H1 (cell line): ENCODE data around the gene NPL. TPM values are rescaled to one million over a fixed set of nuclear protein-coding genes. Genes with fewer than 3 reads are reported as not detected.

Experiments used
- CTCF ChIA-PET: fragments of 300-600 bp; sonication (Branson Sonifier 250); formaldehyde crosslinking; loops from one replicate; lab custom pipeline; 2021; ENCODE audit not compliant: partially characterized antibody; lab: Charles Lee
- POLR2A ChIA-PET: fragments of 300-600 bp; sonication (Branson Sonifier 250); formaldehyde crosslinking; loops from one replicate; lab custom pipeline; 2021; ENCODE audit warnings: inconsistent platforms; ENCODE audit not compliant: partially characterized antibody; lab: Charles Lee
- DNase-seq, 2 experiments: peaks; one replicate each; pipeline versions ENCODE4 v3.0.0 to v3.0.0-alpha.2; 2010 to 2022; ENCODE audit warnings: low spot score in 2 of 2, low read depth in 1 of 2, mixed read lengths in 1 of 2
- FAIRE-seq: peaks from 2 replicates; lab custom pipeline; 2011; peaks lifted over from hg19 to GRCh38; lab: Jason Lieb, UNC
- H2AFZ ChIP-seq: 2 replicates; pipeline ENCODE4 v1.8.1; 2012; ENCODE audit warnings: low read length, inconsistent platforms
- H2AK5ac ChIP-seq: 2 replicates; pipeline ENCODE4 v1.6.1; 2013; ENCODE audit warnings: low read depth, low read length
- H2BK120ac ChIP-seq: replicated peaks from 2 replicates; pipeline ENCODE3; 2013; ENCODE audit warnings: low read depth, low read length, inconsistent platforms
- H2BK12ac ChIP-seq: 2 replicates; pipeline ENCODE4 v1.6.1; 2013; ENCODE audit warnings: low read depth, low read length
- H2BK15ac ChIP-seq: 2 replicates; pipeline ENCODE4 v1.6.1; 2013; ENCODE audit warnings: low read length
- H2BK20ac ChIP-seq: 2 replicates; pipeline ENCODE4 v1.6.1; 2013; ENCODE audit warnings: low read length
- H2BK5ac ChIP-seq: 2 replicates; pipeline ENCODE4 v1.6.1; 2013; ENCODE audit warnings: low read depth, low read length
- H3K14ac ChIP-seq: 2 replicates; pipeline ENCODE4 v1.6.1; 2013; ENCODE audit warnings: inconsistent platforms; ENCODE audit not compliant: insufficient read length
- H3K18ac ChIP-seq: 2 replicates; pipeline ENCODE4 v1.6.1; 2013; ENCODE audit warnings: low read length; ENCODE audit errors: extremely low read depth
- H3K23ac ChIP-seq: 2 replicates; pipeline ENCODE4 v1.6.1; 2013; ENCODE audit warnings: inconsistent platforms; ENCODE audit not compliant: insufficient read length
- H3K23me2 ChIP-seq: 2 replicates; pipeline ENCODE4 v1.6.1; 2013; ENCODE audit warnings: low read depth, low read length
- H3K27ac ChIP-seq: 2 replicates; pipeline ENCODE4 v1.6.1; 2011; ENCODE audit warnings: low read depth, low read length, inconsistent platforms
- H3K27me3 ChIP-seq, 4 experiments: replicated peaks in 1 of 4; 1 replicate in 1 of 4; 2 replicates in 3 of 4; pipeline versions ENCODE4 v1.6.1 to v1.8.1; 2011 to 2013; ENCODE audit warnings: low read length in 3 of 4, mild to moderate bottlenecking in 3 of 4, inconsistent platforms in 2 of 4, mixed read lengths in 2 of 4, moderate library complexity in 1 of 4; ENCODE audit not compliant: control insufficient read depth in 3 of 4, insufficient read depth in 3 of 4; ENCODE audit errors: extremely low read depth in 1 of 4
- H3K36me3 ChIP-seq, 4 experiments: 2 replicates each; pipeline versions ENCODE4 v1.6.1 to v1.8.1; 2011 to 2013; ENCODE audit warnings: mild to moderate bottlenecking in 4 of 4, low read length in 3 of 4, moderate library complexity in 2 of 4, control low read depth in 1 of 4, inconsistent platforms in 1 of 4; ENCODE audit not compliant: insufficient read depth in 4 of 4, control insufficient read depth in 2 of 4
- H3K4ac ChIP-seq: replicated peaks from 2 replicates; pipeline ENCODE3; 2013; ENCODE audit warnings: low read length, low read depth, mixed read lengths, inconsistent platforms; ENCODE audit not compliant: insufficient read length
- H3K4me1 ChIP-seq, 4 experiments: replicated peaks in 1 of 4; 1 replicate in 1 of 4; 2 replicates in 3 of 4; pipeline versions ENCODE4 v1.6.1 to v1.8.1; 2011 to 2013; ENCODE audit warnings: low read length in 3 of 4, inconsistent platforms in 2 of 4, mixed read lengths in 1 of 4; ENCODE audit not compliant: insufficient read depth in 4 of 4, control insufficient read depth in 3 of 4
- H3K4me2 ChIP-seq, 2 experiments: 2 replicates each; pipeline versions ENCODE4 v1.6.1 to v1.8.1; 2011 to 2013; ENCODE audit warnings: low read depth in 2 of 2, low read length in 2 of 2, control low read depth in 1 of 2, inconsistent platforms in 1 of 2, mild to moderate bottlenecking in 1 of 2; ENCODE audit not compliant: insufficient read depth in 1 of 2
- H3K4me3 ChIP-seq, 4 experiments: fragments of 200-600, 300-600 bp in 1 of 4; sonication (generic), shearing (Covaris generic), sonication (Bioruptor Twin) in 1 of 4; 2 replicates each; pipeline versions ENCODE4 v1.5.1 to v1.8.1; 2011 to 2016; ENCODE audit warnings: low read length in 4 of 4, low read depth in 3 of 4, control low read depth in 2 of 4, inconsistent platforms in 2 of 4, mild to moderate bottlenecking in 2 of 4, mixed read lengths in 1 of 4, moderate library complexity in 1 of 4; ENCODE audit not compliant: insufficient read depth in 2 of 4; ENCODE audit errors: extremely low read depth in 1 of 4
- H3K56ac ChIP-seq: replicated peaks from 2 replicates; pipeline ENCODE3; 2013; ENCODE audit warnings: low read depth, mild to moderate bottlenecking, mixed read lengths, low read length, inconsistent platforms; ENCODE audit not compliant: insufficient read length
- H3K79me1 ChIP-seq: 2 replicates; pipeline ENCODE4 v1.6.1; 2013; ENCODE audit warnings: low read depth, low read length, control low read depth
- H3K79me2 ChIP-seq, 2 experiments: 2 replicates each; pipeline versions ENCODE4 v1.6.1 to v1.8.1; 2012 to 2013; ENCODE audit warnings: low read length in 2 of 2, mild to moderate bottlenecking in 2 of 2, inconsistent platforms in 1 of 2; ENCODE audit not compliant: insufficient read depth in 2 of 2, control insufficient read depth in 1 of 2
- H3K9ac ChIP-seq, 4 experiments: replicated peaks in 1 of 4; 1 replicate in 1 of 4; 2 replicates in 3 of 4; pipeline versions ENCODE4 v1.6.1 to v1.8.1; 2011 to 2013; ENCODE audit warnings: low read depth in 3 of 4, low read length in 3 of 4, control low read depth in 2 of 4, mild to moderate bottlenecking in 2 of 4, moderate library complexity in 2 of 4, inconsistent platforms in 1 of 4; ENCODE audit errors: extremely low read depth in 1 of 4
- H3K9me3 ChIP-seq, 2 experiments: 2 replicates each; pipeline versions ENCODE4 v1.6.1 to v1.8.1; 2012 to 2013; ENCODE audit warnings: mild to moderate bottlenecking in 2 of 2, moderate library complexity in 2 of 2, control low read depth in 1 of 2, inconsistent platforms in 1 of 2, low read depth in 1 of 2, low read length in 1 of 2, mixed read lengths in 1 of 2; ENCODE audit not compliant: insufficient read depth in 2 of 2
- H4K20me1 ChIP-seq, 2 experiments: replicated peaks in 1 of 2; 2 replicates each; pipeline versions ENCODE3 to v1.8.1; 2011 to 2013; ENCODE audit warnings: inconsistent platforms in 2 of 2, low read length in 2 of 2, mild to moderate bottlenecking in 1 of 2; ENCODE audit not compliant: insufficient read depth in 2 of 2, control insufficient read depth in 1 of 2
- H4K5ac ChIP-seq: 2 replicates; pipeline ENCODE4 v1.6.1; 2013; ENCODE audit warnings: low read length, low read depth, mixed read lengths, inconsistent platforms; ENCODE audit not compliant: insufficient read length
- H4K8ac ChIP-seq: 2 replicates; pipeline ENCODE4 v1.8.0; 2013; ENCODE audit warnings: mild to moderate bottlenecking, moderate library complexity, low read length, inconsistent platforms; ENCODE audit not compliant: insufficient read depth; ENCODE audit errors: extremely low read depth
- H4K91ac ChIP-seq: replicated peaks from 2 replicates; pipeline ENCODE3; 2013; ENCODE audit warnings: low read length, mixed read lengths, inconsistent platforms; ENCODE audit not compliant: insufficient read length
- BCL11A ChIP-seq, 2 experiments: IDR thresholded peaks; one replicate each; pipeline ENCODE4 v1.6.1; 2011; ENCODE audit warnings: low read depth in 2 of 2, low read length in 2 of 2, mild to moderate bottlenecking in 2 of 2
- EGR1 ChIP-seq: IDR thresholded peaks from 2 replicates; pipeline ENCODE4 v1.6.1; 2011; ENCODE audit warnings: low read depth, low read length, borderline replicate concordance
- JUND ChIP-seq: IDR thresholded peaks from 2 replicates; pipeline ENCODE4 v1.6.1; 2011; ENCODE audit warnings: mild to moderate bottlenecking, improper control_type of control experiment, low read length
- KDM5A ChIP-seq: fragments of 200-600 bp; IDR thresholded peaks from 2 replicates; pipeline ENCODE4 v1.7.1; 2012; ENCODE audit warnings: mild to moderate bottlenecking, low read length, inconsistent platforms, mixed read lengths
- RAD21 ChIP-seq, 2 experiments: IDR thresholded peaks in 1 of 2; conservative IDR thresholded peaks in 1 of 2; 2 replicates each; pipeline ENCODE4 v1.6.1; 2011; ENCODE audit warnings: low read depth in 2 of 2, low read length in 2 of 2, improper control_type of control experiment in 1 of 2, inconsistent platforms in 1 of 2, mild to moderate bottlenecking in 1 of 2, moderate library complexity in 1 of 2
- RBBP5 ChIP-seq: IDR thresholded peaks from 2 replicates; pipeline ENCODE4 v1.7.1; 2012; ENCODE audit warnings: low read depth, mild to moderate bottlenecking, inconsistent platforms, low read length, moderate library complexity, borderline replicate concordance
- SP1 ChIP-seq: IDR thresholded peaks from 2 replicates; pipeline ENCODE4 v1.6.1; 2011; ENCODE audit warnings: low read depth, low read length
- SP2 ChIP-seq: IDR thresholded peaks from 2 replicates; pipeline ENCODE4 v1.6.1; 2012; ENCODE audit warnings: mild to moderate bottlenecking, low read length, inconsistent platforms
- SP4 ChIP-seq: IDR thresholded peaks from 2 replicates; pipeline ENCODE4 v1.6.1; 2012; ENCODE audit warnings: low read length, inconsistent platforms
- YY1 ChIP-seq: IDR thresholded peaks from 2 replicates; pipeline ENCODE4 v1.6.1; 2011; ENCODE audit warnings: low read depth, mild to moderate bottlenecking, low read length
- polyA plus RNA-seq, 7 experiments: library from polyadenylated mRNA; depleted of rRNA in 3 of 7; stranded (reverse) in 5 of 7; unstranded in 2 of 7; fragments of >200 nt in 5 of 7; fragments of 200-250 nt in 2 of 7; gene quantifications; 1 replicate in 5 of 7; 2 replicates in 1 of 7; 4 replicates in 1 of 7; pipeline versions ENCODE4 v1.2.1 to v1.2.3, GENCODE V29; 2011 to 2013; ENCODE audit warnings: missing spikeins in 2 of 7, mixed read lengths in 2 of 7
- total RNA-seq: library from RNA; stranded (reverse); fragmentation: NEBNext Ultra II Directional; extraction: Animal tissue kit (Norgen Biotek cat#: 25700); gene quantifications from 2 replicates; pipeline ENCODE4 v1.2.1, GENCODE V29; 2021

The NPL gene
- total and polyA plus RNA-seq, 2 of the 8 experiments (the other 6 are each of a cell fraction or from before 2014, with no cell fraction given): 2.2 to 4.4 TPM

DNA sequence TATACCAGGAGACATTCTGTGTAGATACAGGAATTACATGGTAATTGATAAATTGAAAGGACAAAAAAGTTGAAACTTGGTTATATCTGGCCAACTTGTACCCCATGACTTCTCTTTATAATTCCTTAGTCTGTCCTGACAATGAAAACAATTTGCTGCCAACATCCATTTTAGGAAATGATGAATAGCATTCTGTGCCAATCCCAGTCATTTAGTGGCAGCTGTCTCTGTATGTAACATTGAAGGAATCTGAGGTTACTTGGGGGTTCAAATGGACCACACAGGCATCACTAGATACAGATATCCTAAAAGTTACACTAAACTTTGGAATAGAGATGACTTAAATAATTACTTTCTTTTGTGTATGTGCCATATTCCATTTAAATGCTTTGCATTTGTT, 87.8 kb downstream of the NPL start:
- H3K56ac ChIP-seq: no peak overlapping the region
- H3K18ac ChIP-seq: no peak overlapping the region
- H3K23ac ChIP-seq: no peak overlapping the region
- no peak overlapping the region for H3K4me3 ChIP-seq
- no peaks in the 10 kb centered on the region; the same call in 1 of the 2 replicates for H3K79me1 ChIP-seq
- peaks cover 60 to 100% (median 99%) of the 10 kb centered on the region in 4 experiments for H3K36me3 ChIP-seq
- no peak overlapping the region for H3K14ac ChIP-seq
- peaks cover 6 to 9% of the 10 kb centered on the region in 2 experiments for H4K20me1 ChIP-seq
- H3K27ac ChIP-seq: no peak overlapping the region
- DNase-seq: no peak
- no peaks in the 10 kb centered on the region for H3K23me2 ChIP-seq
- H3K4ac ChIP-seq: no peak overlapping the region
- H3K79me2 ChIP-seq: no peaks in the 10 kb centered on the region
- FAIRE-seq: no peak
- H3K9ac ChIP-seq: no peak overlapping the region
- no peaks in the 10 kb centered on the region for H3K4me1 ChIP-seq
- no peak overlapping the region for H2BK5ac ChIP-seq
- ChIA-PET CTCF (no interaction called here), POLR2A (interaction anchor here (1.0 to 7.0 kb wide), 8 partner anchors 8 to 29 kb away, joined by 4 to 34 read pairs (median 16); no protein-coding TSS in a partner anchor)
- H3K4me2 ChIP-seq: no peak overlapping the region
- no peaks in the 10 kb centered on the region for H3K27me3 ChIP-seq
- H3K9me3 ChIP-seq: no peaks in the 10 kb centered on the region
- no peak overlapping the region for H2BK120ac ChIP-seq
- no peak overlapping the region for H4K8ac ChIP-seq
- H2BK20ac ChIP-seq: no peak overlapping the region
- H2AFZ ChIP-seq: no peak overlapping the region
- H2BK15ac ChIP-seq: no peak overlapping the region
- H4K5ac ChIP-seq: no peak overlapping the region
- H4K91ac ChIP-seq: no peak overlapping the region
- H2AK5ac ChIP-seq: no peak overlapping the region
- no peak overlapping the region for H2BK12ac ChIP-seq
- TF ChIP-seq JUND: no peak
- no peak for TF ChIP-seq BCL11A (IDR thresholded peaks at IDR 0.05; ENCODE audit: low read depth in 2 of 2, low read length in 2 of 2)
- no peak for TF ChIP-seq KDM5A
- no peak for TF ChIP-seq EGR1
- no peak for TF ChIP-seq RAD21 (IDR thresholded peaks at IDR 0.05 in 1 of 2, conservative IDR thresholded peaks at IDR 0.05 in 1 of 2; ENCODE audit: low read depth in 2 of 2, low read length in 2 of 2)
- TF ChIP-seq YY1: no peak
- TF ChIP-seq SP4: no peak
- no peak for TF ChIP-seq SP2
- no peak for TF ChIP-seq RBBP5
- no peak for TF ChIP-seq SP1
